ENCODE data around the gene KRT1.
A peak's percentile ranks its signal among the peaks of the same experiment; 100 is the strongest.

Gene KRT1

GRCh38 chr12:52698651-52699340 lies 18.6 kb upstream of the KRT1 start:
- DNase-seq (ENCODE audit: low read depth, low spot score), result no peak

- DNase-seq (ENCODE audit: low read depth, low spot score), result no peak
These were observed 16.9 kb upstream of the KRT1 start for GRCh38 chr12:52697058-52697582.

GRCh38 chr12:52696588-52696987 lies 16.4 kb upstream of the KRT1 start:
- DNase-seq (ENCODE audit: low read depth, low spot score), result no peak

- no peak for DNase-seq (ENCODE audit: low read depth, low spot score)
These were observed 14.8 kb upstream of the KRT1 start for GRCh38 chr12:52695039-52695438.

GRCh38 chr12:52694151-52694550 lies 13.9 kb upstream of the KRT1 start:
- no peak for DNase-seq (ENCODE audit: low read depth, low spot score)

GRCh38 chr12:52693261-52693660 lies 13.1 kb upstream of the KRT1 start:
- no peak for DNase-seq (ENCODE audit: low read depth, low spot score)

GRCh38 chr12:52692254-52692653 lies 12.0 kb upstream of the KRT1 start:
- DNase-seq (ENCODE audit: low read depth, low spot score), result no peak

- no peak for DNase-seq (ENCODE audit: low read depth, low spot score)
These were observed 11.6 kb upstream of the KRT1 start for GRCh38 chr12:52691841-52692150.

- peak; percentile 2 for DNase-seq (ENCODE audit: low read depth, low spot score)
These were observed 11.1 kb upstream of the KRT1 start for GRCh38 chr12:52691076-52691840.

- DNase-seq (ENCODE audit: low read depth, low spot score), result no peak
These were observed 10.3 kb upstream of the KRT1 start for GRCh38 chr12:52690351-52691075.

- DNase-seq (ENCODE audit: low read depth, low spot score), result no peak
These were observed 9.7 kb upstream of the KRT1 start for GRCh38 chr12:52689936-52690335.

- no peak for DNase-seq (ENCODE audit: low read depth, low spot score)
These were observed 9.0 kb upstream of the KRT1 start for GRCh38 chr12:52689239-52689638.

GRCh38 chr12:52688481-52688880 lies 8.3 kb upstream of the KRT1 start:
- DNase-seq (ENCODE audit: low read depth, low spot score), result no peak

- no peak for DNase-seq (ENCODE audit: low read depth, low spot score)
These were observed 7.5 kb upstream of the KRT1 start for GRCh38 chr12:52687497-52688385.

GRCh38 chr12:52686756-52687487 lies 6.7 kb upstream of the KRT1 start:
- DNase-seq (ENCODE audit: low read depth, low spot score), result no peak

- no peak for DNase-seq (ENCODE audit: low read depth, low spot score)
These were observed 5.9 kb upstream of the KRT1 start for GRCh38 chr12:52686063-52686462.

- DNase-seq (ENCODE audit: low read depth, low spot score), result no peak
These were observed 5.2 kb upstream of the KRT1 start for GRCh38 chr12:52685406-52685890.

GRCh38 chr12:52684431-52684830 lies 4.2 kb upstream of the KRT1 start:
- no peak for DNase-seq (ENCODE audit: low read depth, low spot score)

- no peak for DNase-seq (ENCODE audit: low read depth, low spot score)
These were observed 3.5 kb upstream of the KRT1 start for GRCh38 chr12:52683575-52684300.
